Measurements from ENCODE around the gene BHLHE40.

The BHLHE40 gene

DNA sequence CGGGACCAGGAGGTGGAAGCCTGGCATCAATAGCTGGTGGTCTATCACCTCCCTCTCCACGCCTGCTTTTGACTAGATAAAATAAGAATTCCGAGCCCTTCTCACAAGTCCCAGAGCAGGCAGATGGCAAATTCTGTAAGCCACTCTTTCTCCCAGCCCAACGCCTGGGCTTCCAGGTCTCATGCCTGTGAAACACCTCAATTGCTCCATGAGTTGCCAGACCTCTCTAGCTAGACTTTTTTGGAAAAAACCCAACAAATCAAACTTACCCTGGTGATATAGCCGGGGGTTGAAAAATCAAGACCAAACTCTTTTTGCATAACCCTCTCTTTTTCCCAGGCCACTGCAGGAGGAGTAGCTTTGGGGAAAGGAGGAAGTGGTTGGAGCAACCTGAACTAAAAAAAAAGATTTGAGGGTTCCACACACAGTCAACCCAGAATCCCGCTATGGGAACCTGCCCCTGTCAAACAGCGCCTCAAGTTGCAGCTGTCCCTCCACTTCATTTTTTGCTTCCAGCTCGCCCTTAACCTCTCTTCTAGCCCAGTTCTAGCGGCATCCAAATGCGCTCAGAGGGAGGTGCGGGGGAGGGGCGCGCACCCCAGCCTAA, 7.0 kb downstream of the BHLHE40 start:
- Histone ChIP-seq H3K9ac (ENCODE audit: low read length) (peak overlapping the region; percentile 79), H3K4me3 (ENCODE audit: low read length) (peak overlapping the region; percentile 76), H3K9me3 (ENCODE audit: control insufficient read depth, low read length) (no peaks in the 10 kb centered on the region), H3K4me1 (ENCODE audit: control insufficient read depth, insufficient read depth, low read length) (peaks cover 63% of the 10 kb centered on the region), H3K27me3 (replicated peaks; ENCODE audit: control insufficient read depth, insufficient read depth, low read length) (no peaks in the 10 kb centered on the region), H3K36me3 (ENCODE audit: control insufficient read depth, insufficient read depth, low read length, severe bottlenecking) (peaks cover 21% of the 10 kb centered on the region)
- DNase-seq (ENCODE audit: low read depth), result no peak

DNA sequence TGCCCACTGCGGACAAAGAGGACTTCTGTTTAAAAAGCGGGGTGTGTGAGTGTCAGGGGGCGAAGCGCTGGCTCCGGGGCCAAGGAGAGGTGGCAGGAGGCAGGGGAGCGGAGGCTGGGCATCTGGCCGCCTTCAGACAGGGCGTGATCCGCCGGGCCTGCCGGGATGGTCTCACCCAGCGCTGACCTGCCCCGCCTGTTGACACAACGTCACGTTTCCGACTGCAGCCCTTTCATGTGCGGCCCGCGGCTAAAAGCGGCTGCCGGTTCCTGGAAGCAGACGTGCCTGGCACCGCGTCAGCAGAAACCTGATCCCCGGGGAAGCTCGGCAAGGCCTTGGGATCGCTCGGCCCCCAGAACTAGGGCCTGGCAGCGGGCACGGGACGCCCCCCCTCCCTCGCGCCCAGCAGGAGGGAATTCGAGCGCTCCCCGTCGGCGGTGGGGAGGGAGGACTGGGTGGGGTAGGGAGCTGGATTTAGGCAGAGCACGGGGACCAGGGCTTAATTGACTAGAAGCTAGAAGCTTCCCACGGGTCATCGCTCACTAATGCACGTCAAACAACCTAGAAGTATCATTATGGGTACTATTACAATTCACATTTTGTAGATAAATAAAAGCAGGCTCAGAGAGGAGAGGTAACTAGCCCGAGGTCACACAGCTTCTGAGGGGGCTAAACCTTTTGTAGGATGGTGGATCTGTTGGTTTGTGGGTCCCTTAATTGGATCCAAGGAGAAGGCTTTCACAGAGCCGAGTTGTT, 7.7 kb downstream of the BHLHE40 start:
- peaks cover 21% of the 10 kb centered on the region for H3K36me3 ChIP-seq (ENCODE audit: control insufficient read depth, insufficient read depth, low read length, severe bottlenecking)
- peak overlapping the region; percentile 79 for H3K9ac ChIP-seq (ENCODE audit: low read length)
- peaks cover 56% of the 10 kb centered on the region for H3K4me1 ChIP-seq (ENCODE audit: control insufficient read depth, insufficient read depth, low read length)
- peak overlapping the region; percentile 76 for H3K4me3 ChIP-seq (ENCODE audit: low read length)
- H3K9me3 ChIP-seq (ENCODE audit: control insufficient read depth, low read length), result no peaks in the 10 kb centered on the region
- DNase-seq (ENCODE audit: low read depth), result peak; percentile 99
- H3K27me3 ChIP-seq (replicated peaks; ENCODE audit: control insufficient read depth, insufficient read depth, low read length), result no peaks in the 10 kb centered on the region

DNA sequence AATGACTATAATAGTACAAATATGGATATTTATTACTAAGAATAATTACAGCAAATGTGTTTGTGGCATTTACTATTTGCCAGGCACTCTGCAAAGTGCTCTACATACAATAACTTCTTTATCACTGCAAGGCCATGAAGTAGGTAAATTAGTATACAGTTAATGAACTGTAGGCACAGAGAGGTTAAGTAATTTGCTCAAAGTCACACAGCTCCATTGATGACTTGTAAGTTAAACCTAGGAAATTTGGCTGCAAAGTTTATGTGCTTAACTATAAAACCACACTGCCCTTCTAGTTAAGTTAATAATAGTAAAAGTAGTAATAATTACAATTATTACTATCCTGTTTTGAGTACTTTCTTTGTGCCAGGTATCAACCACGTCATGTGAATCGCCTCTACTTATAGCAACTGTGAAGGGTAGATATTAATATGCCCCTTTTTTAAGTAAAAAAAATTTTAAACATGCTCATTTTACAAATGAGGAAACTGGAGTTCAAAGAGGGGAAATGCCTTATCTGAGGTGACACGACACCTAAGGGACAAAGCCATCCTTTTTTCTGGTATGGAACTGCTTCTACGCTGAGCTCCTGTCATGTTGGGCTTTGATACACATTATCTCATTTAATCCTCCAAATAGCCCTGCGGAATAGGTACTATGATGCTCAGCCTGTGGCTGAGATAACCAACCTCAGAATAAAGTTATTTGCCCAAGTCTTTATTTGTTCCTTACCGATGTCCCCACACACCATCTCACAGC, 8.5 kb downstream of the BHLHE40 start:
- Histone ChIP-seq H3K27me3 (replicated peaks; ENCODE audit: control insufficient read depth, insufficient read depth, low read length) (no peaks in the 10 kb centered on the region), H3K4me1 (ENCODE audit: control insufficient read depth, insufficient read depth, low read length) (peaks cover 49% of the 10 kb centered on the region), H3K36me3 (ENCODE audit: control insufficient read depth, insufficient read depth, low read length, severe bottlenecking) (peaks cover 13% of the 10 kb centered on the region), H3K9ac (ENCODE audit: low read length) (no peak overlapping the region), H3K9me3 (ENCODE audit: control insufficient read depth, low read length) (no peaks in the 10 kb centered on the region), H3K4me3 (ENCODE audit: low read length) (peak overlapping the region; percentile 76)
- no peak for DNase-seq (ENCODE audit: low read depth)

GRCh38 chr3:4988983-4989834, 10.0 kb downstream of the BHLHE40 start:
- peaks cover 35% of the 10 kb centered on the region for H3K4me1 ChIP-seq (ENCODE audit: control insufficient read depth, insufficient read depth, low read length)
- H3K9me3 ChIP-seq (ENCODE audit: control insufficient read depth, low read length), result no peaks in the 10 kb centered on the region
- no peak overlapping the region for H3K4me3 ChIP-seq (ENCODE audit: low read length)
- no peaks in the 10 kb centered on the region for H3K36me3 ChIP-seq (ENCODE audit: control insufficient read depth, insufficient read depth, low read length, severe bottlenecking)
- H3K9ac ChIP-seq (ENCODE audit: low read length), result no peak overlapping the region
- no peak for DNase-seq (ENCODE audit: low read depth)
- H3K27me3 ChIP-seq (replicated peaks; ENCODE audit: control insufficient read depth, insufficient read depth, low read length), result no peaks in the 10 kb centered on the region

DNA sequence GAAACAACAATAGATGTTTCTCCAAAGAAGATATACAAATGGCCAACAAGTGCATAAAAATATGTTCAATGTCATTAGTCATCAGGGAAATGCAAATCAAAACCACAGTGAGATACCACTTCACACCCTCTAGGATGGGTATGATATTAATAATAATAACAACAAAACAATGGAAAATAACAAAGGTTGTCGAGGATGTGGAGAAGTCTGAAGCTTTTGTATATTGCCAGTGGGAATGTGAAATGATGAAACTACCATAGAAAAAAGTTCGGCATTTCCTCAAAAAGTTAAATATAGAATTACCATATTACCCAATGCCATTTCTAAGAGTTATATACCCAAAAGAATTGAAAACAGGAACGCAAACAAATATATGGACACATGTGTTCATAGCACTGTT, 10.8 kb downstream of the BHLHE40 start:
- H3K36me3 ChIP-seq (ENCODE audit: control insufficient read depth, insufficient read depth, low read length, severe bottlenecking), result no peaks in the 10 kb centered on the region
- peaks cover 37% of the 10 kb centered on the region for H3K4me1 ChIP-seq (ENCODE audit: control insufficient read depth, insufficient read depth, low read length)
- no peak overlapping the region for H3K9ac ChIP-seq (ENCODE audit: low read length)
- no peaks in the 10 kb centered on the region for H3K9me3 ChIP-seq (ENCODE audit: control insufficient read depth, low read length)
- peak; percentile 55 for DNase-seq (ENCODE audit: low read depth)
- H3K27me3 ChIP-seq (replicated peaks; ENCODE audit: control insufficient read depth, insufficient read depth, low read length), result no peaks in the 10 kb centered on the region
- no peak overlapping the region for H3K4me3 ChIP-seq (ENCODE audit: low read length)

DNA sequence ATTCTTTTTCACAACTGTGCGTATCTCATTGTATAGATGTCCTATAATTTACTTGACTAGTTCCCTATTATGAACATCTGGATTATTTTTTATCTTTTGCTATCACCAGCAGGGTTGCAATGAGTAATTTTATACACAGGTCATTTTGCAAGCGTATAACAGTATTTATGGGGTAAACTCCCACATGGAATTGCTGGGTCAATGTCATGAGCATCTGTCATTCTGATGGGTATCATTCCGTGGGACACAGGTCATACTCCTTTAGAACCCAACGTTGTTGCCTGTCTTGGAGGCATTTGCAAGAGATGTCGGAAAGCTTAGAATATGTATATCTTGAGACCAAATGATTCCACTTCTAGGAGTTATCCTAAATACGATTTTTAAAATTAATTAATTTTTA, 12.9 kb downstream of the BHLHE40 start:
- no peaks in the 10 kb centered on the region for H3K27me3 ChIP-seq (replicated peaks; ENCODE audit: control insufficient read depth, insufficient read depth, low read length)
- no peaks in the 10 kb centered on the region for H3K36me3 ChIP-seq (ENCODE audit: control insufficient read depth, insufficient read depth, low read length, severe bottlenecking)
- no peak overlapping the region for H3K9ac ChIP-seq (ENCODE audit: low read length)
- peaks cover 25% of the 10 kb centered on the region for H3K4me1 ChIP-seq (ENCODE audit: control insufficient read depth, insufficient read depth, low read length)
- no peaks in the 10 kb centered on the region for H3K9me3 ChIP-seq (ENCODE audit: control insufficient read depth, low read length)
- no peak overlapping the region for H3K4me3 ChIP-seq (ENCODE audit: low read length)
- DNase-seq (ENCODE audit: low read depth), result no peak

DNA sequence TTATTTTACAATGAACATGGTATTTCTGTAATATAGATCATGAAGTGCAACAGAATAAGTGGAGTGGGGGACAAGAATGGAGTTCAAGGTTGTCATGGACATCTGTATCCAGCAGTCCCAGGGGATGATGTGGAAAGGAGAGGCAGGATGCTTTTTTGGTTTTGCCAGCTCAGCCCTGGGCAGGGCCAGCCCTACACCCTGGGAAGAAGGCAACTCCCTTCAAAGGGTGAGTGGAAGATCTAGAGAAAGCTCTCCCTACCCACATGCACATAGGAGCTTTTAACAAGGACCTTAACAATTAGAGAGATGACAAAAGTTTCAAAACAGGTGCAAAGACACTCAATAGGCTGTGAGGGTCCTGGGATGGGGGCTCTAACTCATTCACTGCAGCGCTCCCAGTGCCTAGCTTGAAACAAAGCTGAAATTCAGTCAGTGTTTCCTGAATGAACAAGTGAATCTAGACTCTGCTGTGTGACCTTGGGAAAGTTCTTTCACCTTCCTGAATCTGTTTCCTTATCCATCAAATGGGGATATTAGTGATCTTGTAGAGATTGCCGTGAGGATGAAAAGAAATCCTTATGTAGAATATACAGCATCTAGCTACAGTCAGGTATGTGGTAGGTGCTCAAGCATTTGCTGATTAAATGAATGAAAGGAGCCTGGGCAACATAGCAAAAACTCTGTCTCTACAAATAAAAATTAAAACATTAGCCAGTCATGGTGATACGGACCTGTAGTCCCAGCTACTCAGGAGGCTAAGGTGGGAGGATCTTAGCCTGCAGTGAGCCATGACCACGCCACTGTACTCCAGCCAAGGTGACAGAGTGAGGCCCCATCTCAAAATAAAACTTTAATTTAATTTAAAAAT, 14.3 kb downstream of the BHLHE40 start:
- Histone ChIP-seq H3K9ac (ENCODE audit: low read length) (no peak overlapping the region), H3K9me3 (ENCODE audit: control insufficient read depth, low read length) (no peaks in the 10 kb centered on the region), H3K27me3 (replicated peaks; ENCODE audit: control insufficient read depth, insufficient read depth, low read length) (no peaks in the 10 kb centered on the region), H3K4me1 (ENCODE audit: control insufficient read depth, insufficient read depth, low read length) (peaks cover 23% of the 10 kb centered on the region), H3K36me3 (ENCODE audit: control insufficient read depth, insufficient read depth, low read length, severe bottlenecking) (no peaks in the 10 kb centered on the region), H3K4me3 (ENCODE audit: low read length) (no peak overlapping the region)
- DNase-seq (ENCODE audit: low read depth), result no peak

- Histone ChIP-seq H3K36me3 (ENCODE audit: control insufficient read depth, insufficient read depth, low read length, severe bottlenecking) (no peaks in the 10 kb centered on the region), H3K9ac (ENCODE audit: low read length) (peak overlapping the region; percentile 65), H3K4me1 (ENCODE audit: control insufficient read depth, insufficient read depth, low read length) (peaks cover 16% of the 10 kb centered on the region), H3K27me3 (replicated peaks; ENCODE audit: control insufficient read depth, insufficient read depth, low read length) (no peaks in the 10 kb centered on the region), H3K4me3 (ENCODE audit: low read length) (no peak overlapping the region), H3K9me3 (ENCODE audit: control insufficient read depth, low read length) (no peaks in the 10 kb centered on the region)
- peak; percentile 40 for DNase-seq (ENCODE audit: low read depth)
Measured at GRCh38 chr3:4994144-4994730, 15.0 kb downstream of the BHLHE40 start.

- H3K9ac ChIP-seq (ENCODE audit: low read length), result peak overlapping the region; percentile 65
- H3K4me3 ChIP-seq (ENCODE audit: low read length), result no peak overlapping the region
- no peaks in the 10 kb centered on the region for H3K27me3 ChIP-seq (replicated peaks; ENCODE audit: control insufficient read depth, insufficient read depth, low read length)
- peak; percentile 88 for DNase-seq (ENCODE audit: low read depth)
- no peaks in the 10 kb centered on the region for H3K9me3 ChIP-seq (ENCODE audit: control insufficient read depth, low read length)
- peaks cover 16% of the 10 kb centered on the region for H3K4me1 ChIP-seq (ENCODE audit: control insufficient read depth, insufficient read depth, low read length)
- no peaks in the 10 kb centered on the region for H3K36me3 ChIP-seq (ENCODE audit: control insufficient read depth, insufficient read depth, low read length, severe bottlenecking)
Measured at GRCh38 chr3:4994823-4995499, 15.7 kb downstream of the BHLHE40 start.
